ENCODE measurements around the gene GTF2A1L.
"Not testable (repeated sequence)": the region's sequence is repeated elsewhere in the genome, so short reads cannot be mapped to it uniquely, and the experiment has no call there.

Gene GTF2A1L

DNA sequence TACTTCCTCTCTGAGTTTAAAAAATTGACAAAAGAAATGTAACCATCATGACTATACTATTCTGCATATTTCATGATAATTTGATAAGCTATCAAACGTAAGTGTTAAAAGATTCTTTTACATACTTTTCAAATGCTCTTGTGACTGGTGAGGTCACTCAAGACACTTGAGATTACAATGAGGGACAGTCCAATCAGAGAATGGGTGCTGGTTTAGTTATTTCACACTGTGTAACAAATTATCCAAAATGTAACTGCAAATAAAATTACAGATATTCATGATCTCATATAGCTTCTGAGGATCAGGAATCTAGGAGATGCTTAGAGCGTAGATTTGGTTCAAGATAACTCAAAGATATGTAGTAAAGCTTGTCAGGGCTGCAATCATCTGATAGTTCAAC is 4.4 kb upstream of the GTF2A1L start:
- no peak for DNase-seq

DNA sequence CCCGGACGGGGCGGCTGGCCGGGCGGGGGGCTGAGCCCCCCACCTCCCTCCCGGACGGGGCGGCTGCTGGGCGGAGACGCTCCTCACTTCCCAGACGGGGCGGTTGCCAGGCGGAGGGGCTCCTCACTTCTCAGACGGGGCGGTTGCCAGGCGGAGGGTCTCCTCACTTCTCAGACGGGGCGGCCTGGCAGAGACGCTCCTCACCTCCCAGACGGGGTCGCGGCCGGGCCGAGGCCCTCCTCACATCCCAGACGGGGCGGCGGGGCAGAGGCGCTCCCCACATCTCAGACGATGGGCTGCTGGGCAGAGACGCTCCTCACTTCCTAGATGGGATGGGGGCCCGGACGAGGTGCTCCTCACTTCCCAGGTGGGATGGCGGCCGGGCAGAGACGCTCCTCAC is 3.1 kb upstream of the GTF2A1L start:
- not testable (repeated sequence) for DNase-seq

DNA sequence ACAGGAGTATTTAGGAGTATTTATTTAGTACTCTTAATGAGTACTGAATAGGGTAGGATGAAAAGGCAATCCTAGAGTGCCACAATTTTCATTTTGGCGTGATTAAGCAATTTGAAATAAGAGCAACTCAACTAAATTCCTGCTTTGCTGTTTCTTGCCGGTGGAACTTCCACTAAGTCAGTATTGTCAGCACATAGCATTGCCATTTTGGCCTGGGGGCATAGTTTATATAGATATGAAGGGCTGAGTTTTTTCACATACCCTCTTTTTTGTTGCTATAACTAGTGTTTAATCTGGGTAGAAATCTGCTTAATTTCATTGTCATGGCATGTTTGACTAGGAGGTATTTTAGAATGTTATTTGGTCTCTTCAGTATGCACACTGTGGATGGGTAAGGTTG is 1.9 kb downstream of the GTF2A1L start:
- DNase-seq = no peak

DNA sequence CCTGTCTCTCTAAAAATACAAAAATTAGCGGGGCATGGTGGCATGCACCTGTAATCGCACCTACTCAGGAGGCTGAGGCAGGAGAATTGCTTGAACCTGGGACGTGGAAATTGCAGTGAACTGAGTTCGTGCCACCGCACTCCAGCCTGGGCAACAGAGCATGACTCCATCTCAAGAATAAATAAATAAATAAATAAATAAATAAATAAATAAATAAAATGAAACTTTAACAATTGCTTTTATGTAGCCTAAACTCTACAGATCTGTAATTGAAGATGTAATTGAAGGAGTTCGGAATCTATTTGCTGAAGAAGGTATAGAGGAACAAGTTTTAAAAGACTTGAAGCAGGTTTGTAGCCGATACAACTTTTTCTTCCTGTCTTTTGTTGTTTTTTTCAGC is 2.9 kb downstream of the GTF2A1L start:
- DNase-seq = no peak

DNA sequence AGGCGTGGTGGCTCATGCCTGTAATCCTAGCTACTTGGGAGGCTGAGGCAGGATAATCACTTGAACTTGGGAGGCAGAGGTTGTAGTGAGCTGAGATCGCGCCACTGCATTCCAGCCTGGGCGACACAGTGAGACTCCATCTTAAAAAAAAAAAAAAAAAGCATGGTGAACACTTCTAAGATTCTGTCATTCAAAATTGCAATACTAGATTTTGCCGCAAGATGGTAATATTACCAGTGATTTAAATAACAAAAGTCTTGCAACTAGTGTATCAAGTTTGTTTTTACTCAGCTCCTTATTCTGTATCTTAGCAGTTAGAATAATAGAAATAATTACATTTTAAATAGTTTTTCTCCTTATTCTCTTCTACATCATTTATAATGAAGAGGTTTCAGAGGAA is 5.0 kb downstream of the GTF2A1L start:
- not testable (repeated sequence) for DNase-seq

- no peak for DNase-seq
Measured at GRCh38 chr2:48624696-48625095, 7.0 kb downstream of the GTF2A1L start.

DNA sequence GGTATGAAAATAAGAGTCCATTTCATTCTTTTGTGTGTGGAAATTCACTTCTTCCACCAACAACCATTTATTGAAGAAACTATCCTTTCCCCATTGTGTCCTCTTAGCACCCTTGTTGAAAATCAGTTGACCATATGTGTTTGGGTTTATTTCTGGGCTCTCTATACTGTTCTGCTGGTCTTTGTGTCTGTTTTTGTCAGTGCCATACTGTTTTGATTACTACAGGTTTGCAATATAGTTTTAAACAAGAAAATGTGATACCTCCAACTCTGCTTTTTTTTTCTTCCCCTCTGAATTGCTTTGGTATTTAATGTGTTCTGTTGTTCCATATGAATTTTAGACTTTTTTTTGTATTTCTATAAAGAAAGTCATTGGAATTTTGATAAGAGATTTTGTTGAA is 8.4 kb downstream of the GTF2A1L start:
- no peak for DNase-seq

- peak; percentile 3 for DNase-seq
Measured at GRCh38 chr2:48633143-48633542, 15.5 kb downstream of the GTF2A1L start.

- no peak for DNase-seq
Measured at GRCh38 chr2:48635786-48636185, 18.1 kb downstream of the GTF2A1L start.

DNA sequence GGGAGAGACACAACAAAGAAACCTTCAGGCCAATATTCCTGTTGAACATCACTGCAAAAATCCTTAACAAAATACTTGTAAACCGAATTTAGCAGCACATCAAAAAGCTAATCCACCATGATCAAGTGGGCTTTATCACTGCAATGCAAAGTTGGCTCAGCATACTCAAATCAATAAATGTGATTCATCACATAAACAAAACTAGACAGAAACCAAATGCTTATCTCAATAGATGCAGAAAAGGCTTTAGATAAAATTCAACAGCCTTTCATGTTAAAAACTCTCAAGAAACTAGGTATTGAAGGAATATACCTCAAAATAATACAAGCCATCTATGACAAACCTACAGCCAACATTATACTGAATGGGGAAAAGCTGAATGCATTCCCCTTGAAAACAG is 20.6 kb downstream of the GTF2A1L start:
- no peak for DNase-seq

GRCh38 chr2:48651158-48651790 is 33.6 kb downstream of the GTF2A1L start:
- no peak for DNase-seq

DNA sequence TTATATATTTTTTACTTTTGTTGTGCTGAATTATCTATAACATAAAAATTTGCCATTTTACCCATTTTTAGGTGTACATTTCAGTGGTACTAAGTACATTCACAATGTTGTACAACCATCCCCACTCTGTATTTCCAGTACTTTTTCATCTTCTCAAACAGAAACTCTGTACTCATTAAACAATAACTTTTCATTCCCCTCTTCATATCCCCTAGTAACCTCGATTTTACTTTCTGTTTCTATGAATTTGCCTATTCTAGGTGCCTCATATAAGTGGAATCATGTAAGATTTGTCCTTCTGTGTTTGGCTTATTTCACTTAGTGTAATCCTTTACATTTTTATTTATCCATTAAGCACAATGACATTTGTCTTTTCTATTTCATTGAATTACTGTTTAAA is 51.3 kb downstream of the GTF2A1L start:
- no peak for DNase-seq

GRCh38 chr2:48673581-48673980 is 55.9 kb downstream of the GTF2A1L start:
- no peak for DNase-seq

DNA sequence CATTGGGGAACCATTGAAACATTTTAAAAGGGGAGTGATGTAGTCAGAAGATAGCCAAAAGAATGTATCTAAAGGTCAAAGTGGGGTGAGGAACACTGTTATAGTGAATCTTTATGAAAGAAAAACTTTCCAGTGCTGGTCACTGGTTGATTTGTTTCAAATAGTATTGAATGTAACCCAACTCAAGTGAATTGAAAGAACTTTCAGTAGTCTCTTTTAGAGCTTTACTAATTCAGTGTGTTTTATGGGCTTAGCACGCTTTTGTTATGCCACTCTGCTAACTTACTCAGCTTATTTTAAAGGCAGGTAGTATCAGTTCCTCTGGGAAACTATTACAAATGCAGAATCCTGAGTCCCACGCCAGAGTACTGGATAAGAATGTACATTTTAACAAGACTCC is 57.3 kb downstream of the GTF2A1L start:
- DNase-seq = no peak

GRCh38 chr2:48677450-48677849 is 59.8 kb downstream of the GTF2A1L start:
- peak; percentile 65 for DNase-seq

- no peak for DNase-seq
Measured at GRCh38 chr2:48685126-48685525, 67.5 kb downstream of the GTF2A1L start.

DNA sequence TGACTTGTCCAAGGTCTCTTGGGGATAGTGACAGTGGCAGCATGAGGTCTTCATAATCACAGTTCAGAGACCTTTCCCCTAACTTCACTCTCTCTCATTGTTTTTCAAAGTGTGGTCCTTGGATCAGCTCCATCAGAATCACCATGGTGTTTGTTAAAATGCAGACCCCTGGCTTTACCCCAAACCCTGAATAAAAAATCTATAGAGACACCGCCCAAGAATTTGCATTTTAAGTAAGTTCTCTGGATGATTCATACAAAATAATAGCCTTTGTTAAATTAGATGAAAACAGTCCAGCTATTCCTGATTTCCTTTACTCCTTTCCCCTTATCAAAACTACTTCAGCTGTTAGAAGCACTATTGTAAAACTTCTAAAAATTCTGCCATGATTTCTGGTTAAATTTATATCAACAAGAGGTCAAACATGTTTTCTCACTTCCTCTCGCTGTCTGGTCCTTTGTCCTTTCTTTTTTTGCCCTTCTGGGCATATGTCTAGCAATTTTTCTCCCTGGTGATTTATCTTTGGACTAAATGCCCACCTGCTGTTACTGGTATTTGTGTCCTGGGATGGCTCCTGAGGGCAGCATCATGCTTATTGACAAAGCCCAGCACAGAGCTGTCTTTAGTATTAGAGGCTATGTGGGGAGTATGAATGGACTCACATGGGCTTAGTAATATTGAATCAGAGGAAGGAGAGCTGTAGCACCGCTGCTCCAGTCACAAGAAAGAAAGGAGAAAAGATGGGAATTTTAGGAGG is 74.5 kb downstream of the GTF2A1L start:
- DNase-seq = no peak

DNA sequence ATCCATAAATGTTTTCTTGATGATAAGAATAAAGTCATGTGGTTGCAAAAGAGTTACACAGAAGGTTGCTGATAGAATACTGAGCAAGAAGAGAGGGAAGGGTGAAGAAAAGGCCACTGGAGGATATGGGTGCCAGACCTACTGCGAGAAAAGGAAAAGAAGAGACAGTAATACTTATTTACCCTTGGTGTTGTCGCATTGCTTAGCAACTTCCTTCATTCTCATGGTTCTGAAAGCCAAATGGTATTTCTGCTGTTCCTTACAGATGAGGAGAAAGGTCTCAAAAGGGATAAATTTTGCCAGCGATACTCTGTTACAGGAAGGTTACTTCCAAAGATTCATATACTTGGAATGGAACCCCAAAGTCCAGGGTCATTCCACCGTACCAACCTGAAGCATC is 75.4 kb downstream of the GTF2A1L start:
- DNase-seq = no peak

GRCh38 chr2:48693645-48694044 is 76.0 kb downstream of the GTF2A1L start:
- DNase-seq = no peak

- no peak for DNase-seq
Measured at GRCh38 chr2:48694149-48694548, 76.5 kb downstream of the GTF2A1L start.

DNA sequence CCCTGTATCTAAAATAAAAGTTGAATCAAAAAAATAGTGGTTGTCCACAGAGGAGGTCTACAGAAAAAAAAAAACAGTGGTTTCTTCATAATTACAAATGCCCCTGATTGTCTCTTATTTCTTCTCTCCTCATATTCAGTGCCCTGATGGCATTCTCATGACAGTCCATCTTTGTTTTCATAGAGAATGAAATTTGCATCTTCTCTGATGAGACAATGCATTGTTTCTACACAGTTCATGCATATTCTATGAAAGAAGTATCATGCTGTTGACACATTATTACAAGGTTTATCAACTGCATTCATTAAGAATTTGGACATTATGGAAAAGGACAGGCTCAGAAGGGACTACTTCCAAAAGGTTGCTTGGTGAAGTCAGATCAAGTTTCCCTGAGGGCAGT is 78.3 kb downstream of the GTF2A1L start:
- no peak for DNase-seq

GRCh38 chr2:48696881-48697280 is 79.2 kb downstream of the GTF2A1L start:
- no peak for DNase-seq

DNA sequence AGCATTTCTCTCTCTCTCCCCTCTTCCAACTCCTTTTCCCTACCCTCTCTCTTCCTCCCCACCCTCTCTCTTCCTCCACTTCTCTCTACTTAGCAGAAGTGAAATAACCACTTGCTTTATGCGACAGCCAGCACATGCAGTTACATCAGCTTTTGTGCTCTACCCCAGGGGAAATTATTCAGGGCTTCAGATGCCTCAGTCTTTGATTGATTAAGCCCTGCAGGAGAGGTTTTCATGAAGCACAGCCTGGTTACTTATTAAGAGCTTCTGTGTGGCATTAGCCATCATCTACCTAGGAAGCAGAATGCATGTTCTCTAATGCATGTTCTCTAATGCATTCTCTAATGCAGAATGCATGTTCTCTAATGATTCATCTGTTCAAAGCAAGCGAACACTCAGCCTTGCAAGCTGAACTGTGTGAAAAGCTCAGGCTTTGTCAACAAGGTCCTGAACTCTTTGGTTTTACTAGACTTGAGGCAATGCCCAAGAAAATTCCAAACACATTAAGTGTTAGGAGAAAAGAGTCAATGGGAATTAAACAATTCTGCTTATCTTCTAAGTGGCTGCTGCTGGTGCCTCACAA is 81.8 kb downstream of the GTF2A1L start:
- no peak for DNase-seq

GRCh38 chr2:48703621-48704020 is 86.0 kb downstream of the GTF2A1L start:
- not testable (repeated sequence) for DNase-seq

All from hematopoietic multipotent progenitor cell treated with erythropoietin and hydrocortisone succinate and interleukin-3 and kit ligand, for 4 days (in vitro differentiated cells).